PC-3 (cell line): ENCODE measurements around the gene ACTG1. TPM values are rescaled to one million over a fixed set of nuclear protein-coding genes. Genes with fewer than 3 reads are reported as not detected.
"Not testable (repeated sequence)": the region's sequence is repeated elsewhere in the genome, so short reads cannot be mapped to it uniquely, and the experiment has no call there.

Experiments
- ATAC-seq: fragments of 200-7000 bp; cut with Tn5 transposase; 2 replicates; pipeline ENCODE4 v1.9.1; 2020; ENCODE audit warnings: mild to moderate bottlenecking, moderate library complexity
- BruUV-seq: library from RNA; stranded (reverse); fragments of 400-500 nt; replicated peaks from 2 replicates; lab custom pipeline; 2021; lab: Mats Ljungman, UMichigan
- CTCF ChIA-PET: fragments of 300-600 bp; sonication (Branson Sonifier 250); formaldehyde crosslinking; loops from one replicate; lab custom pipeline; 2022; ENCODE audit warnings: antibody characterized with exemption; lab: Charles Lee
- POLR2A ChIA-PET: fragments of 300-600 bp; sonication (Branson Sonifier 250); formaldehyde crosslinking; loops from one replicate; lab custom pipeline; 2022; ENCODE audit warnings: antibody characterized with exemption; ENCODE audit not compliant: unreplicated experiment; lab: Charles Lee
- DNase-seq: peaks from one replicate; pipeline ENCODE4 v3.0.0-alpha.2; 2015
- H2AFZ ChIP-seq: fragments of 300-600 bp; sonication (generic); 2 replicates; pipeline ENCODE4 v1.6.0; 2016; ENCODE audit warnings: antibody characterized with exemption, low read length
- H3F3A ChIP-seq: fragments of 300-600 bp; sonication (generic); one replicate; pipeline ENCODE4 v1.6.0; 2017; ENCODE audit warnings: antibody characterized with exemption, low read length, control low read depth, mild to moderate bottlenecking; ENCODE audit not compliant: unreplicated experiment
- H3K27ac ChIP-seq: fragments of 300-600 bp; sonication (generic); 2 replicates; pipeline ENCODE4 v1.5.1; 2016; ENCODE audit warnings: mild to moderate bottlenecking, low read length
- H3K27me3 ChIP-seq: fragments of 300-600 bp; sonication (generic); 2 replicates; pipeline ENCODE4 v1.6.1; 2016; ENCODE audit warnings: low read length, mixed read lengths
- H3K36me3 ChIP-seq: fragments of 300-600 bp; sonication (generic); 2 replicates; pipeline ENCODE4 v1.6.1; 2016; ENCODE audit warnings: low read depth, mixed run types, low read length, mixed read lengths
- H3K4me1 ChIP-seq: fragments of 300-600 bp; sonication (generic); 2 replicates; pipeline ENCODE4 v1.5.1; 2016; ENCODE audit warnings: low read length; ENCODE audit not compliant: insufficient read depth
- H3K4me2 ChIP-seq: fragments of 300-600 bp; sonication (generic); 2 replicates; pipeline ENCODE4 v1.6.0; 2016; ENCODE audit warnings: low read length
- H3K4me3 ChIP-seq: fragments of 300-600 bp; sonication (generic); 2 replicates; pipeline ENCODE4 v1.5.1; 2016; ENCODE audit warnings: mild to moderate bottlenecking, low read length, mixed read lengths
- H3K79me2 ChIP-seq: fragments of 300-600 bp; sonication (generic); 2 replicates; pipeline ENCODE4 v1.6.1; 2017; ENCODE audit warnings: low read length, mixed read lengths
- H3K9ac ChIP-seq: fragments of 300-600 bp; sonication (generic); 2 replicates; pipeline ENCODE4 v1.6.0; 2016; ENCODE audit warnings: mild to moderate bottlenecking, low read length
- H3K9me2 ChIP-seq: fragments of 300-600 bp; sonication (generic); replicated peaks from 2 replicates; pipeline ENCODE4 v1.6.1; 2016; ENCODE audit warnings: mixed run types, low read length, mixed read lengths
- H3K9me3 ChIP-seq: fragments of 300-600 bp; sonication (generic); 2 replicates; pipeline ENCODE4 v1.6.1; 2016; ENCODE audit warnings: low read length, mixed read lengths
- H4K20me1 ChIP-seq: fragments of 300-600 bp; sonication (generic); 2 replicates; pipeline ENCODE4 v1.6.1; 2016; ENCODE audit warnings: low read length, mixed read lengths
- CTCF ChIP-seq: fragments of 300-600 bp; sonication (generic); conservative IDR thresholded peaks from 2 replicates; pipeline ENCODE4 v1.5.1; 2017; ENCODE audit warnings: antibody characterized with exemption, low read depth, mild to moderate bottlenecking, low read length
- EZH2 ChIP-seq: fragments of 300-600 bp; sonication (generic); IDR thresholded peaks from one replicate; pipeline ENCODE4 v1.6.1; 2017; ENCODE audit warnings: antibody characterized with exemption, mild to moderate bottlenecking, low read length; ENCODE audit not compliant: unreplicated experiment
- EZH2phosphoT487 ChIP-seq: fragments of 300-600 bp; sonication (generic); IDR thresholded peaks from 2 replicates; pipeline ENCODE4 v1.6.1; 2018; ENCODE audit warnings: mild to moderate bottlenecking, antibody characterized with exemption, low read length, borderline replicate concordance
- intact Hi-C: fragments of 100-400 bp; cut with micrococcal nuclease; formaldehyde crosslinking; loops from 2 replicates; pipeline ENCODE4 v1.9.0; 2023
- total RNA-seq: library from RNA; depleted of rRNA; stranded (reverse); fragments of >200 nt; gene quantifications from 2 replicates; pipeline ENCODE4 v1.2.3, GENCODE V29; 2014

Gene ACTG1
- total RNA-seq, 1 experiment from 2014 or later: 4,503 TPM

- peaks cover 7% of the 10 kb centered on the region; the same call in 1 of the 2 replicates for H3K27me3 ChIP-seq
- no peak overlapping the region for H3K9ac ChIP-seq
- TF ChIP-seq CTCF: no peak
- TF ChIP-seq EZH2: no peak
- no peak for TF ChIP-seq EZH2phosphoT487
- H3K4me1 ChIP-seq: peaks cover 16% of the 10 kb centered on the region
- ATAC-seq (no peak), DNase-seq (no peak)
- no peaks in the 10 kb centered on the region for H4K20me1 ChIP-seq
- no peak overlapping the region for H3K27ac ChIP-seq
- H3K9me3 ChIP-seq: no peaks in the 10 kb centered on the region
- no peaks in the 10 kb centered on the region for H3K36me3 ChIP-seq
- ChIA-PET POLR2A (no interaction called here), CTCF (no interaction called here)
- H3K4me2 ChIP-seq: no peak overlapping the region
- no peak overlapping the region for H2AFZ ChIP-seq
- BruUV-seq: no TSS peak
- intact Hi-C loops: no loop called here
- no peaks in the 10 kb centered on the region for H3K79me2 ChIP-seq
- H3K4me3 ChIP-seq: no peak overlapping the region
- H3F3A ChIP-seq: no peaks in the 10 kb centered on the region
- no peaks in the 10 kb centered on the region for H3K9me2 ChIP-seq
Observed at GRCh38 chr17:81532490-81533287, 20.1 kb upstream of the ACTG1 start.

GRCh38 chr17:81531998-81532404 lies 19.4 kb upstream of the ACTG1 start:
- H4K20me1 ChIP-seq, H3K4me2 ChIP-seq, H3K27ac ChIP-seq, H3F3A ChIP-seq, DNase-seq, intact Hi-C loops, H3K4me3 ChIP-seq, H3K9me2 ChIP-seq, H2AFZ ChIP-seq, H3K27me3 ChIP-seq, H3K79me2 ChIP-seq, ATAC-seq, POLR2A ChIA-PET, H3K36me3 ChIP-seq, H3K9ac ChIP-seq, CTCF ChIA-PET, H3K9me3 ChIP-seq: not testable (repeated sequence)
- TSS peak; percentile 9 for BruUV-seq
- H3K4me1 ChIP-seq: peaks cover 22% of the 10 kb centered on the region

- H3K9ac ChIP-seq, CTCF ChIA-PET, H3K36me3 ChIP-seq, H3K79me2 ChIP-seq, H4K20me1 ChIP-seq, H3K4me3 ChIP-seq, intact Hi-C loops, H3K27ac ChIP-seq, ATAC-seq, H3K9me3 ChIP-seq, H3F3A ChIP-seq, POLR2A ChIA-PET, H3K4me2 ChIP-seq, DNase-seq, H2AFZ ChIP-seq, H3K27me3 ChIP-seq, H3K9me2 ChIP-seq, BruUV-seq: not testable (repeated sequence)
- peaks cover 22% of the 10 kb centered on the region for H3K4me1 ChIP-seq
Observed at GRCh38 chr17:81531013-81531412, 18.4 kb upstream of the ACTG1 start.
